Gastroesophageal sphincter (tissue), 4 donors: ENCODE results near the gene ST3GAL2. TPM values are rescaled to one million over a fixed set of nuclear protein-coding genes. Genes with fewer than 3 reads are reported as not detected.
A peak's percentile ranks its signal among the peaks of the same experiment; 100 is the strongest.

Source experiments
- ATAC-seq: fragments of 150-250 bp; one replicate; pipeline ENCODE4 v1.9.1; 2016; ENCODE audit warnings: mild to moderate bottlenecking, moderate library complexity
- H3K27ac ChIP-seq, 4 donors: fragments of 200-600 bp; sonication (generic) in 3 of 4; 1 replicate in 3 of 4; 2 replicates in 1 of 4; pipeline ENCODE4 v1.5.1; 2016 to 2019
- H3K27me3 ChIP-seq: fragments of 200-600 bp; sonication (generic); one replicate; pipeline ENCODE4 v1.5.1; 2019
- H3K36me3 ChIP-seq, 2 donors: fragments of 200-600 bp; sonication (generic); one replicate each; pipeline ENCODE4 v1.5.1; 2019; ENCODE audit warnings: control low read depth in 1 of 2
- H3K4me1 ChIP-seq, 3 donors: fragments of 200-600 bp; sonication (generic); 1 replicate in 2 of 3; 2 replicates in 1 of 3; pipeline ENCODE4 v1.5.1; 2016 to 2019; ENCODE audit warnings: control low read depth in 2 of 3
- H3K4me3 ChIP-seq, 2 donors: fragments of 200-600 bp; sonication (generic); one replicate each; pipeline ENCODE4 v1.5.1; 2019; ENCODE audit warnings: mild to moderate bottlenecking in 1 of 2, moderate library complexity in 1 of 2
- H3K9me3 ChIP-seq, 3 donors: fragments of 200-600 bp; sonication (generic); one replicate each; pipeline ENCODE4 v1.5.1; 2017 to 2019; ENCODE audit warnings: control low read depth in 2 of 3
- EP300 ChIP-seq: sonication (generic); formaldehyde crosslinking; IDR thresholded peaks from one replicate; pipeline ENCODE4 v1.6.1; 2017; ENCODE audit warnings: antibody characterized with exemption, mild to moderate bottlenecking
- POLR2A ChIP-seq, 2 donors: fragments of 450-650 bp; IDR thresholded peaks; one replicate each; pipeline ENCODE4 v1.6.1; 2017; ENCODE audit warnings: antibody characterized with exemption in 2 of 2, mild to moderate bottlenecking in 2 of 2, moderate library complexity in 1 of 2
- POLR2AphosphoS5 ChIP-seq: sonication (generic); formaldehyde crosslinking; IDR thresholded peaks from one replicate; pipeline ENCODE4 v1.6.1; 2017; ENCODE audit warnings: antibody characterized with exemption
- WGBS, 2 donors: methylation state at CpG; one replicate each; pipeline ENCODE4 v1.1.5; 2018; ENCODE audit warnings: low coverage in 1 of 2; 5-methylcytosine and 5-hydroxymethylcytosine counted together
- total RNA-seq, 4 donors: library from RNA; depleted of rRNA; stranded (reverse); fragments of >200 nt; gene quantifications; one replicate each; pipeline ENCODE4 v1.1.0, GENCODE V29; 2016
- TF ChIP-seq, protein P1 (sequence below), 4 experiments: fragments of 200-600 bp in 2 of 4; fragments of 450-650 bp in 2 of 4; sonication (generic) in 1 of 4; IDR thresholded peaks; one replicate each; pipeline ENCODE4 v1.5.1; 2017 to 2019; ENCODE audit warnings: antibody characterized with exemption in 4 of 4, mild to moderate bottlenecking in 2 of 4, moderate library complexity in 2 of 4

The ST3GAL2 gene
- total RNA-seq, 4 donors from 2014 or later = 17.6 to 35.6 (median 24.8) TPM

DNA sequence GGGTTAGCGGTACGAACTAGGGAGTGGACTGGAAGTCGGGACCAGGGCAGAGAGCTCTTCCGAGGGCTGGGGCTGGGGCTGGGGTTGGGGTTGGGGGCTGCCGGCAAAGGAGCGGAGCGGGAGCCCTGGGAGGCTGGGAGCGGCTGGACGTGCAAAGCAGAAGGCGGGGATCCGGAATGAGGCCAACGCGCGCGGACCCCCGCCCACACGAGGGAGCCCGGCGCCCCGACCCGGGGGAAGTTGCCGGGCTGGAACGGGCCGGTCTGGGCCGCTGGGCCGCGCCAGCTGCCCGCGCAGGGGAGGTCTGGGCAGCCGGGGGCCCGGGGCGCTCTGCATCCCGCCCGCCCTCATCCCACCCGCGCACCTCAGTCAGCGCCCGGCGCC is 323 bp downstream of the ST3GAL2 start:
- H3K4me1 ChIP-seq = peaks cover 0 to 55% (median 28%) of the 10 kb centered on the region in 3 donors
- TF ChIP-seq EP300 (no peak), POLR2A (IDR thresholded peaks at IDR 0.05) (no peak), POLR2AphosphoS5 (no peak)
- TF ChIP-seq, protein P1, sequence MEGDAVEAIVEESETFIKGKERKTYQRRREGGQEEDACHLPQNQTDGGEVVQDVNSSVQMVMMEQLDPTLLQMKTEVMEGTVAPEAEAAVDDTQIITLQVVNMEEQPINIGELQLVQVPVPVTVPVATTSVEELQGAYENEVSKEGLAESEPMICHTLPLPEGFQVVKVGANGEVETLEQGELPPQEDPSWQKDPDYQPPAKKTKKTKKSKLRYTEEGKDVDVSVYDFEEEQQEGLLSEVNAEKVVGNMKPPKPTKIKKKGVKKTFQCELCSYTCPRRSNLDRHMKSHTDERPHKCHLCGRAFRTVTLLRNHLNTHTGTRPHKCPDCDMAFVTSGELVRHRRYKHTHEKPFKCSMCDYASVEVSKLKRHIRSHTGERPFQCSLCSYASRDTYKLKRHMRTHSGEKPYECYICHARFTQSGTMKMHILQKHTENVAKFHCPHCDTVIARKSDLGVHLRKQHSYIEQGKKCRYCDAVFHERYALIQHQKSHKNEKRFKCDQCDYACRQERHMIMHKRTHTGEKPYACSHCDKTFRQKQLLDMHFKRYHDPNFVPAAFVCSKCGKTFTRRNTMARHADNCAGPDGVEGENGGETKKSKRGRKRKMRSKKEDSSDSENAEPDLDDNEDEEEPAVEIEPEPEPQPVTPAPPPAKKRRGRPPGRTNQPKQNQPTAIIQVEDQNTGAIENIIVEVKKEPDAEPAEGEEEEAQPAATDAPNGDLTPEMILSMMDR (IDR thresholded peaks at IDR 0.05) = no peak
- H3K4me3 ChIP-seq = peak overlapping the region; percentile 71 to 90
- WGBS, 2 donors = 0% methylated on average over 2 to 10 of the region's 39 CpGs
- H3K36me3 ChIP-seq = no peaks in the 10 kb centered on the region
- ATAC-seq = peak; percentile 54
- no peaks in the 10 kb centered on the region for H3K9me3 ChIP-seq
- no peaks in the 10 kb centered on the region for H3K27me3 ChIP-seq
- peak overlapping the region; percentile 9 to 95 (median 87) for H3K27ac ChIP-seq

DNA sequence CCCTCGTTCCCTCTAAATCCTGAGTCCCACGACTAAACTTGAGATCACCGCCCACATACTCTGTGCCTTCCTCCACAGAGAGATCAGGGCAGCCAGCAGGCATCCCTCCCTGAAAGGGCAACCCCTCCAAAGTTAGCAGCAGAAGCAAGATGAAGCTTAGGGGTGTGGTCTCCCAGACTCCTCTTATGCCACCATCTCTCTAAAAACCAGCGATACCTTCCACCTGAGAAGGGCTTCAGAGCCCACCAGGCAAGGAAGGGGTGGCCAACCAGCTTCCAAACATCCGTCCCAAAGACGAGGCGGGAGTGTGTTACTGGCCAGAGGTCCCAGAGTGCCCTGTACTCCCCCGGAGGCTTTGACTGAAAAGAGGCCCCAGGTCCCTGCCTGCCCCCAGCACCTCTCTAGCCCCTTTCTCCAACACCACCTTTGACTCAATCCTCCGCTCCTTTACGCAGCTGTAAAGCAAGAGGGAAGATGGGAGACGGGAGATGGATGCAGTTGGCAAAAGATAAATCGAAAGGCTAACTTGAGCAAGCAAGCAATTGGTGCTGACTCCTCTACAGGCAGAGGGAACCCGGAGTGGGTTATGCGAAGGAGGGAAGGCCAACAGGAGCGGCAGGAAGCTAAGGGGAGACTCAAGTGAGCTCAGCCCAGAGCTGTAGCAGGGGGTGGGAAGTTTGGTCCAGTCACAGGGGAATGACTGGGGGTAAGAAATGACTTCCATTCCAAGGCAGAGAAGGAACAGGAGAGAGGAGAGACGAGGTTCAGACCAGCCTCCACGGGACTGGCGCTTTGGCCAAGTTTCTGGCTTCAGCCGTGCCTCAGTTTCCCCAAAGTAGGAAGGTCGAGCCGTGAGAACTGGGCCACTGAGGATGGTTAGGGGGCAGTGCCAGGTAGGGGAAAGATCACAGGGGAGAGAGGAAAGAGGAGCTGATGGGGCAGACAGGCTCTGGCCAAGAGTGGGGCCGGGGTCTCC is 1.0 kb downstream of the ST3GAL2 start:
- TF ChIP-seq EP300 = no peak
- TF ChIP-seq POLR2A (IDR thresholded peaks at IDR 0.05) = no peak
- TF ChIP-seq, protein P1 (IDR thresholded peaks at IDR 0.05) = no peak
- no peak for TF ChIP-seq POLR2AphosphoS5
- H3K36me3 ChIP-seq = no peaks in the 10 kb centered on the region
- H3K27me3 ChIP-seq = no peaks in the 10 kb centered on the region
- ATAC-seq = no peak
- peaks cover 2 to 62% (median 35%) of the 10 kb centered on the region in 3 donors for H3K4me1 ChIP-seq
- H3K4me3 ChIP-seq = peak overlapping the region; percentile 71 to 90
- H3K27ac ChIP-seq = peak overlapping the region; percentile 9 to 95 (median 87)
- no peaks in the 10 kb centered on the region for H3K9me3 ChIP-seq
- WGBS, 2 donors = 3% methylated on average over 13 to 17 of the region's 22 CpGs

DNA sequence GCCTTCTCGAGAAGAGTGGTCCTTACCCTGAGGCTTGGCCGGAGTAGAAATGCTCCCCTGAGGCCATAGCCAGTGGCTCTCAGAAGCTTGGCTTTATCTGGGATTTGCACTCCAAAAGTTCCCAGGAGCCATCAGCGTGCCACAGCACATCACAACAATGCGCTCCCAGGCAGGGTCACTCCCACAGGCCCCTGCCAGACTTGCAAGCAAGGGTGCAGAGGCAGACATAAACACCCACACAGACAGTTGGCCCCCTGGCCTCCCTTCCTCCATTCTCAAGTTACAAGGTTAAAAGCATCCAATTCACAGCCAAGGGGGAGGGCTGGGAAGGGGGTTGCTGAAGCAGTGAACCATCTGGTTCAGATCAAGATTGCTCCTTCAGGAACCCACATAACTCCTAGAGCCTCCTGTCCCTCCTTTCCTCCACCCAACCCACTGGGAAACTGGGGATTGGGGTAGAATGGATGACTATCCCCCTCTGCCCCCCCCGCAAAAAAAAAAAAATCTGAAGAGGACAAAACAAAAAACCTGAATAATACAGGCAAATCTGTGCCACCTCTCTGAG is 1.8 kb downstream of the ST3GAL2 start:
- H3K36me3 ChIP-seq = no peaks in the 10 kb centered on the region
- H3K27ac ChIP-seq = peak overlapping the region in 3 of 4 donors; percentile 86 to 95 (median 88)
- ATAC-seq = no peak
- no peak for TF ChIP-seq EP300
- TF ChIP-seq POLR2A (IDR thresholded peaks at IDR 0.05) = no peak
- TF ChIP-seq, protein P1 (IDR thresholded peaks at IDR 0.05) = no peak
- no peak for TF ChIP-seq POLR2AphosphoS5
- H3K9me3 ChIP-seq = no peaks in the 10 kb centered on the region
- 0% methylated on average over 1 of the region's 5 CpGs for WGBS, 2 donors
- H3K4me3 ChIP-seq = peak overlapping the region in 1 of 2 donors; percentile 90
- peaks cover 9 to 70% (median 43%) of the 10 kb centered on the region in 3 donors for H3K4me1 ChIP-seq
- no peaks in the 10 kb centered on the region for H3K27me3 ChIP-seq

DNA sequence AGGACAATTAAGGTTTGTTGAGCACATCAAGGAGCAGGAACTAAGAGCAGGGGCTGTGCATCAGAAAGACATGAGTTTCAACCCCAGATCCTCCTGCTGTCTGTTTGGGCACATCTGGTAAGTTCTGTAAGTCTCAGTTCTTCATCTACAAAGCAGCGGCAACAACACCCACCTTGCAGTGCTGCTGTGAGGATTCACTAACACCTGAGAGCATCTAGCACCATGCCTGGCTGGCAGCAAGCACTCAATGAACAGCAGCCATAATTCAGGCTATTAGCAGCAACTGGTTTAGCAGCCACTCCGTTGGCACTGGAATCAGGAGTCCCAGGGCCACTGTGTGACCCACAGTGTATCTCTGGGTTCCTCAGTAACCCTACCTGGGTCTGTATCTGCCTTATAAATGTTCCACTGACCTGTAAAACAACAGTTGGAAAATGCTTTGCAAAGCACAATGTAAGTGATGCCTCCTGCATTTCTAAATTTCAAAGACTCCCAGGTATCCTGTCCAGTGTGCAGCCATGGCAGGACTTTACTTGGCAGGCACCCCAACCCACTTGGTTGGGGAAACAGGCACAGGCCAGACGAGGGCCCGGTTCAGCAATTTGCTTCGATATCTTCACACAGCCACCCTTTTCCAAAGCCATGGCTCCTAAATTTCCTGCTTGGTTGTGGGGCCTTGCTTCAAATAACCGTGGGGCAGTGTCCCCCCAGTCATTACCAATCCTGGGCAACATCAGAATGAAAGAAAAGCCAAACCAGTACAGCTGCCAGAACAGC is 4.2 kb downstream of the ST3GAL2 start:
- H3K4me1 ChIP-seq = peaks cover 9 to 91% (median 58%) of the 10 kb centered on the region in 3 donors
- H3K9me3 ChIP-seq = no peaks in the 10 kb centered on the region
- no peak for ATAC-seq
- peak overlapping the region in 3 of 4 donors; percentile 47 to 72 (median 67) for H3K27ac ChIP-seq
- H3K36me3 ChIP-seq = no peaks in the 10 kb centered on the region
- TF ChIP-seq POLR2A (IDR thresholded peaks at IDR 0.05) = no peak
- TF ChIP-seq, protein P1 (IDR thresholded peaks at IDR 0.05) = no peak
- no peak for TF ChIP-seq EP300
- TF ChIP-seq POLR2AphosphoS5 = no peak
- 67 to 71% methylated on average over 1 to 2 of the region's 6 CpGs for WGBS, 2 donors
- H3K27me3 ChIP-seq = no peaks in the 10 kb centered on the region
- H3K4me3 ChIP-seq = no peak overlapping the region
